ENCODE data around the gene KCTD5.

Gene KCTD5

DNA sequence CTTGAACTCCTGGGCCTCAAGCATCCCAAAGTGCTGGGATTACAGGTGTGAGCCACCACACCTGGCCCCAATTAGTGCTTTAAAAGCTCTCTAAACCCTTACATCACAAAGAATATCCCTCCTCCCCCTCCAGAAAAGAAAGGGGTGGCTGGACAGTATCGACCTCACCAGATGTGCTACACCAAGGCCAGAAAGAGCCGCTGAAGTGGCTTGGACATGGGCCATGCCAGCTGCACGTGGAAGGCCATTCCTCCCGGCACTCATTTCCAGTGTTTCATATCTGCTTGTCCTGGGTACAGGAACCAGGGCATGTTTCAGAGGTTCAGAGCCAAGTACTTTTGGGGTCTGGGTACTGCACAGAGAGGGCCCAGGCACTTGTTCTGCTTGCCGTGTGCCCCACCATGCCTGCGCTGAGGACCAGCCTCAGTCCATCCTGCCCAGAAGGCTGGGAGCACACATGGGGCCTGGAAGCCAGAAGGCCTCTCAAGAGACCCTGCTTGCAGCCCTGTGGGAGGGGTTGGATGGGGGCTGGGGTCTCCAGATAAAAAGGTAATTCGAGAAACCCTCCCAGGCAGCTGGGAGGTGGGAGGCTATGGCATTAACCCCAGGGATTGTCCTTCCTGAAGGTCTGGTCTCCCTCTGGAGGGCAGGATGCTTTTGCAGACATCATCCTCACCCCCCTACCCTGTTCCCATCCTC, 66.6 kb downstream of the KCTD5 start:
- Mint-ChIP-seq H3K4me1 (peaks cover 31% of the 10 kb centered on the region), H3K27me3 (peaks cover 25% of the 10 kb centered on the region), H3K9me3 (no peaks in the 10 kb centered on the region), H3K36me3 (peaks cover 20% of the 10 kb centered on the region), H3K4me3 (no peak overlapping the region), H3K27ac (no peak overlapping the region)
- CTCF ChIA-PET = no interaction called here
- DNase-seq = no peak

DNA sequence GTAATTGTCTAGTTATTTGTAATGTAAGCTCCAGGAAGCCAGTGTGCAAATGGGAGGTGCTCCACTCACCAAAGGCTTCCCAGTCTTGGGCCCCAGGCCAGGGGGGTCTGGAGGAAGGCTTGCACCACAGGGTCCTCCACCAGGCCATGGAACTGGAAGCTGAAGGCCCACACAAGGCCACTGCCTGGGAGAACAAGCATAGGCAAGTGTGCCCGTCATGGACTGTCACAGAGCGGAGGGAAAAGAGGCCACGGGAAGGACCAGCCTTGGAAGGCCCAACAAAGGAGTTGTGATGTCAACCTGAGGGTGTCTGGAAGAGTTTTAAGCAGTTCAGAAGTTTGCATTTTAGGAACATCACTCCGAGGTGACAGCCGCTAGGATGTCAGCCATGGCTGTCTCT, 67.2 kb downstream of the KCTD5 start:
- CTCF ChIA-PET = no interaction called here
- Mint-ChIP-seq H3K9me3 (no peaks in the 10 kb centered on the region), H3K4me3 (no peak overlapping the region), H3K27me3 (peaks cover 21% of the 10 kb centered on the region), H3K27ac (no peak overlapping the region), H3K4me1 (peaks cover 36% of the 10 kb centered on the region), H3K36me3 (peaks cover 25% of the 10 kb centered on the region)
- DNase-seq = no peak

- CTCF ChIA-PET = no interaction called here
- peaks cover 41% of the 10 kb centered on the region for H3K4me1 Mint-ChIP-seq
- H3K36me3 Mint-ChIP-seq = peaks cover 30% of the 10 kb centered on the region
- no peak for DNase-seq
- no peaks in the 10 kb centered on the region for H3K9me3 Mint-ChIP-seq
- H3K27ac Mint-ChIP-seq = peak overlapping the region; percentile 99
- no peak overlapping the region for H3K4me3 Mint-ChIP-seq
- H3K27me3 Mint-ChIP-seq = peaks cover 17% of the 10 kb centered on the region
These were observed 67.6 kb downstream of the KCTD5 start for GRCh38 chr16:2749936-2750335.

DNA sequence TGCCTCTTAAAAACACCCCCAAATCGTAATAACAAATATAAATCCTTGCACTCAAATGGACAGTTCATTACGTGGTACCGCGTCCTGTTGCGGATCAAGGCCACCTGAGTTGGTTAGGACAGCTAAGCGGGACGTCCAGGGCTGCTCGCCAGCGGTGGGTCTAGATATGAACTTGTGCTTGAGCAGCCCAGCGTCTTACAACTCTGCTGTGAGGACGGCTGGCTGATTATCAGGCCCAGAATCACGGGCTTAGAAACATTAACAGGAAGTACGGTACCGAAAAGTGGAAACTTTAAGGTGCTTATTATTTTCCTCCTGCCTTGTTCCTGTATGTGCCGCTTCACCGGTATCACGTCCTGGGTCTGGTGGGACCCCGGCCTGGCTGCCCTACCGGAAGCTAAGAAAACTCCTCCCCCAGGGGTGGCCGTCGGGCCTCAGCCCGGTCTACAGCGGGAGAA, 69.3 kb downstream of the KCTD5 start:
- peak overlapping the region; percentile 92 for H3K4me3 Mint-ChIP-seq
- no peaks in the 10 kb centered on the region for H3K9me3 Mint-ChIP-seq
- DNase-seq = no peak
- peaks cover 5% of the 10 kb centered on the region for H3K27me3 Mint-ChIP-seq
- peak overlapping the region; percentile 99 for H3K27ac Mint-ChIP-seq
- CTCF ChIA-PET = interaction anchor here (0.6 kb wide), 1 partner anchor 28 kb away, joined by 3 read pairs; no protein-coding TSS in a partner anchor
- H3K36me3 Mint-ChIP-seq = peaks cover 44% of the 10 kb centered on the region
- peaks cover 55% of the 10 kb centered on the region for H3K4me1 Mint-ChIP-seq

GRCh38 chr16:2752035-2752849, 69.9 kb downstream of the KCTD5 start, which contains the start of gene SRRM2:
TSS of gene SRRM2 (plus strand) at chr16:2752638. CDS start at chr16:2756365, 3,727 bp downstream.
- Mint-ChIP-seq H3K36me3 (peaks cover 50% of the 10 kb centered on the region), H3K4me3 (peak within 1 kb of the TSS; percentile 92), H3K9me3 (no peaks in the 10 kb centered on the region), H3K27ac (peak within 1 kb of the TSS; percentile 99), H3K4me1 (peaks cover 61% of the 10 kb centered on the region), H3K27me3 (peaks cover 5% of the 10 kb centered on the region)
- CTCF ChIA-PET = interaction anchor here (0.6 kb wide), 1 partner anchor 28 kb away, joined by 3 read pairs; no protein-coding TSS in a partner anchor
- peak; percentile 97 for DNase-seq

GRCh38 chr16:2752850-2753732, 70.8 kb downstream of the KCTD5 start:
- peak overlapping the region; percentile 92 for H3K4me3 Mint-ChIP-seq
- H3K4me1 Mint-ChIP-seq = peaks cover 64% of the 10 kb centered on the region

DNA sequence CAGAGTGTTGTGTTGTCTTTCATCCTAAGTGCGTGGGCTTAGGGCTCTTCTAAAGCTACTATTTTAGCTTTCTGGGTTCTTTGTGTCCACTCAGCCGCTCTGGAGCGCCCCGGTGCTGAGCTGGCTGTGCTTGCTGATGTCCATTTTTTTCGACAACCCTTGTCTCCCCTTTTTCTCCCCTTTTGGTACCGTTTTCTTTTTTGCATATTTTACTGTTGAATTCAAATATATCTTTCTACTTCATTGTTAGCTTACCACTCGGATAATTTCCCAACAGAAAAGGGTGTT, 71.4 kb downstream of the KCTD5 start:
- H3K27ac Mint-ChIP-seq = peak overlapping the region; percentile 96
- no peaks in the 10 kb centered on the region for H3K9me3 Mint-ChIP-seq
- H3K36me3 Mint-ChIP-seq = peaks cover 64% of the 10 kb centered on the region
- CTCF ChIA-PET = interaction anchor here (1.1 to 1.3 kb wide), 2 partner anchors 10 to 24 kb away, joined by 3 to 8 read pairs; no protein-coding TSS in a partner anchor
- H3K4me3 Mint-ChIP-seq = peak overlapping the region; percentile 79
- peaks cover 65% of the 10 kb centered on the region for H3K4me1 Mint-ChIP-seq
- H3K27me3 Mint-ChIP-seq = peaks cover 5% of the 10 kb centered on the region
- no peak for DNase-seq

More at GRCh38 chr16:2752850-2753732, 70.8 kb downstream of the KCTD5 start:
- Mint-ChIP-seq H3K9me3 (no peaks in the 10 kb centered on the region), H3K27me3 (peaks cover 5% of the 10 kb centered on the region), H3K36me3 (peaks cover 58% of the 10 kb centered on the region), H3K27ac (peak overlapping the region; percentile 99)
- CTCF ChIA-PET = interaction anchor here (1.1 to 1.3 kb wide), 2 partner anchors 10 to 25 kb away, joined by 3 to 8 read pairs; no protein-coding TSS in a partner anchor
- peak; percentile 73 for DNase-seq

- peaks cover 74% of the 10 kb centered on the region for H3K36me3 Mint-ChIP-seq
These were observed 72.8 kb downstream of the KCTD5 start for GRCh38 chr16:2755158-2755557.

GRCh38 chr16:2756288-2757015, 74.1 kb downstream of the KCTD5 start:
- CTCF ChIA-PET = interaction anchor here (0.7 kb wide), 1 partner anchor 30 kb away, joined by 3 read pairs; no protein-coding TSS in a partner anchor
- Mint-ChIP-seq H3K4me3 (no peak overlapping the region), H3K27me3 (peaks cover 5% of the 10 kb centered on the region), H3K36me3 (peaks cover 77% of the 10 kb centered on the region), H3K9me3 (no peaks in the 10 kb centered on the region), H3K4me1 (peaks cover 51% of the 10 kb centered on the region), H3K27ac (no peak overlapping the region)
- no peak for DNase-seq

More at GRCh38 chr16:2755158-2755557, 72.8 kb downstream of the KCTD5 start:
- Mint-ChIP-seq H3K27ac (no peak overlapping the region), H3K9me3 (no peaks in the 10 kb centered on the region), H3K4me3 (peak overlapping the region; percentile 79), H3K27me3 (peaks cover 5% of the 10 kb centered on the region), H3K4me1 (peaks cover 62% of the 10 kb centered on the region)
- no peak for DNase-seq
- CTCF ChIA-PET = no interaction called here

GRCh38 chr16:2757344-2757743, 75.0 kb downstream of the KCTD5 start:
- Mint-ChIP-seq H3K36me3 (peaks cover 86% of the 10 kb centered on the region), H3K4me3 (no peak overlapping the region), H3K27me3 (peaks cover 2% of the 10 kb centered on the region), H3K27ac (peak overlapping the region; percentile 38), H3K4me1 (peaks cover 44% of the 10 kb centered on the region), H3K9me3 (no peaks in the 10 kb centered on the region)
- DNase-seq = no peak
- CTCF ChIA-PET = no interaction called here
